SK-N-SH treated with all-trans-retinoic acid at 6 μM for 48 hours (cell line): ENCODE measurements around the gene EXOC4.

Experiments
- CSDC2 ChIP-seq: fragments of 250-450 bp; sonication (Bioruptor Pico); IDR thresholded peaks from 2 replicates; pipeline ENCODE4 v1.5.0; 2020; ENCODE audit warnings: mild to moderate bottlenecking, moderate library complexity
- GLIS3 ChIP-seq: fragments of 250-450 bp; sonication (Bioruptor Pico); IDR thresholded peaks from 2 replicates; pipeline ENCODE4 v1.5.0; 2020; ENCODE audit warnings: mild to moderate bottlenecking, moderate library complexity
- ZFP30 ChIP-seq: fragments of 450-650 bp; formaldehyde crosslinking; IDR thresholded peaks from 2 replicates; pipeline ENCODE4 v1.5.0; 2022; ENCODE audit warnings: mild to moderate bottlenecking, moderate library complexity
- TF ChIP-seq, protein P1 (sequence below): fragments of 250-450 bp; sonication (Bioruptor Pico); IDR thresholded peaks from 2 replicates; pipeline ENCODE4 v1.5.1; 2020; ENCODE audit warnings: low read depth, mild to moderate bottlenecking, moderate library complexity
- TF ChIP-seq, protein P2 (sequence below): fragments of 250-450 bp; sonication (Bioruptor Pico); IDR thresholded peaks from 2 replicates; pipeline ENCODE4 v1.5.0; 2020; ENCODE audit warnings: mild to moderate bottlenecking, moderate library complexity

DNA sequence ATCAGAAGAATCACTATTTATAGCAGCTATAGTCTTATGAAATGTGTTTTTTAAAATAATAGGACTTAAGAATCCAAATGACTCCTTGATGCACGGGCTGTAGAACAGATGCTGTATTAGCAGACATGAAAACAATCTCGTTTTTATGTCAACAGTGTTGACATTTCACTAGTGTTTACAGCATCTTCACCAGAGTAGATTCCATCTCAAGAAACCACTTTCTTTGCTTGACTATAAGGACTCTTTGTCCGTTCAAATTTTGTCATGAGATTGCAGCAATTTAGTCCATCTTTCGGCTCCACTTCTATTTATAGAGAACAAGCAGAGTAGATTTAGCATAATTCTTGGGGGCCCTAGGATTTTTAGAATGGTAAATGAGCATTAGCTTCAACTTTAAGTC, 295.1 kb downstream of the EXOC4 start:
- TF ChIP-seq ZFP30 (CRISPR knock-in tag) (no peak), CSDC2 (no peak), GLIS3 (CRISPR knock-in tag) (no peak)
- TF ChIP-seq, protein P1, sequence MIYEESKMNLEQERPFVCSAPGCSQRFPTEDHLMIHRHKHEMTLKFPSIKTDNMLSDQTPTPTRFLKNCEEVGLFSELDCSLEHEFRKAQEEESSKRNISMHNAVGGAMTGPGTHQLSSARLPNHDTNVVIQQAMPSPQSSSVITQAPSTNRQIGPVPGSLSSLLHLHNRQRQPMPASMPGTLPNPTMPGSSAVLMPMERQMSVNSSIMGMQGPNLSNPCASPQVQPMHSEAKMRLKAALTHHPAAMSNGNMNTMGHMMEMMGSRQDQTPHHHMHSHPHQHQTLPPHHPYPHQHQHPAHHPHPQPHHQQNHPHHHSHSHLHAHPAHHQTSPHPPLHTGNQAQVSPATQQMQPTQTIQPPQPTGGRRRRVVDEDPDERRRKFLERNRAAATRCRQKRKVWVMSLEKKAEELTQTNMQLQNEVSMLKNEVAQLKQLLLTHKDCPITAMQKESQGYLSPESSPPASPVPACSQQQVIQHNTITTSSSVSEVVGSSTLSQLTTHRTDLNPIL (CRISPR knock-in tag): no peak
- TF ChIP-seq, protein P2, sequence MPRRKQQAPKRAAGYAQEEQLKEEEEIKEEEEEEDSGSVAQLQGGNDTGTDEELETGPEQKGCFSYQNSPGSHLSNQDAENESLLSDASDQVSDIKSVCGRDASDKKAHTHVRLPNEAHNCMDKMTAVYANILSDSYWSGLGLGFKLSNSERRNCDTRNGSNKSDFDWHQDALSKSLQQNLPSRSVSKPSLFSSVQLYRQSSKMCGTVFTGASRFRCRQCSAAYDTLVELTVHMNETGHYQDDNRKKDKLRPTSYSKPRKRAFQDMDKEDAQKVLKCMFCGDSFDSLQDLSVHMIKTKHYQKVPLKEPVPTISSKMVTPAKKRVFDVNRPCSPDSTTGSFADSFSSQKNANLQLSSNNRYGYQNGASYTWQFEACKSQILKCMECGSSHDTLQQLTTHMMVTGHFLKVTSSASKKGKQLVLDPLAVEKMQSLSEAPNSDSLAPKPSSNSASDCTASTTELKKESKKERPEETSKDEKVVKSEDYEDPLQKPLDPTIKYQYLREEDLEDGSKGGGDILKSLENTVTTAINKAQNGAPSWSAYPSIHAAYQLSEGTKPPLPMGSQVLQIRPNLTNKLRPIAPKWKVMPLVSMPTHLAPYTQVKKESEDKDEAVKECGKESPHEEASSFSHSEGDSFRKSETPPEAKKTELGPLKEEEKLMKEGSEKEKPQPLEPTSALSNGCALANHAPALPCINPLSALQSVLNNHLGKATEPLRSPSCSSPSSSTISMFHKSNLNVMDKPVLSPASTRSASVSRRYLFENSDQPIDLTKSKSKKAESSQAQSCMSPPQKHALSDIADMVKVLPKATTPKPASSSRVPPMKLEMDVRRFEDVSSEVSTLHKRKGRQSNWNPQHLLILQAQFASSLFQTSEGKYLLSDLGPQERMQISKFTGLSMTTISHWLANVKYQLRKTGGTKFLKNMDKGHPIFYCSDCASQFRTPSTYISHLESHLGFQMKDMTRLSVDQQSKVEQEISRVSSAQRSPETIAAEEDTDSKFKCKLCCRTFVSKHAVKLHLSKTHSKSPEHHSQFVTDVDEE (CRISPR knock-in tag): no peak
